NCI-H2171 (cell line): ENCODE measurements around the gene NF1.

Experiments
- DNase-seq: peaks from one replicate; lab custom pipeline; 2025; lab: John Stamatoyannopoulos, UW

NF1 gene

DNA sequence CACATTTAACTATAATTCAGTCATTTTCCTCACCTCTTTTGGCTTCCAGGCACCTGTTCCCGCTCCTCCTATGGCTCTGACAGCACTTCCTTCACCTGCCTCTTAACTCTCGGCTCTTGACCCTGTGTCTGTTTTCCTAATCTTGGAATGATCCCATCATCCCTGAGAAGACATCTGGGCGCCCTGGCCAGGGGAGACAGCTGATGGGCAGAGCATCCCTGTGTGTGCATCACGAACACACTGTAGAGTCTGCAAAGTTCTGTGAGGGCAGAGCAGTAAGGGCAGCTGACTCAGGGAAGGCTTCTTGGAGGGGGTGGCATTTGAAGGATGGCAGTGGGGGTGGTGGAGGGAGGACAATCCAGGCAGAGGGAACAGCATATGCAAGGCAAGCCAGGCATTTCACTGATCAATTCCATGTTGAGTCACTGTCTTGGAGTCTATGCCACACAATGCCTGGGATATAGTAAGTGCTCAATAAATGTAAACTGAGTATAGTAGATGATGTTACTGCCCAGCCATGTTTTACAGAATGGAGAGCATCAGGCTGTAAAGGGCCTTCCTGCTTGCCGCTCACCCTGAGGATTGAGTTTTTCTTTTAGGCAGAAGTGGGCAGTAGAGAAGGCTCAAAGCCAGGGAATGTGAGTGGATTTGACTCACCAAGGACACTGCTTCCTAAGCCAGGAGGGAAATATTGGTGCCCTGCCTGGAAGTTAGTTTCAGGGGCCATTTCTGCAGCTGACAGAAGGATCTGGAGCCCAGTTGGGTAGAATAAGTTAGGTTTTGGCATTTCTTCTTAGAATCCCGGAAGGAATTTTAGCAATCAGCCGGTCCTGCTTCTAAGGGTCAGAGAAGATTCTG is 290.9 kb downstream of the NF1 start:
- DNase-seq = no peak

DNA sequence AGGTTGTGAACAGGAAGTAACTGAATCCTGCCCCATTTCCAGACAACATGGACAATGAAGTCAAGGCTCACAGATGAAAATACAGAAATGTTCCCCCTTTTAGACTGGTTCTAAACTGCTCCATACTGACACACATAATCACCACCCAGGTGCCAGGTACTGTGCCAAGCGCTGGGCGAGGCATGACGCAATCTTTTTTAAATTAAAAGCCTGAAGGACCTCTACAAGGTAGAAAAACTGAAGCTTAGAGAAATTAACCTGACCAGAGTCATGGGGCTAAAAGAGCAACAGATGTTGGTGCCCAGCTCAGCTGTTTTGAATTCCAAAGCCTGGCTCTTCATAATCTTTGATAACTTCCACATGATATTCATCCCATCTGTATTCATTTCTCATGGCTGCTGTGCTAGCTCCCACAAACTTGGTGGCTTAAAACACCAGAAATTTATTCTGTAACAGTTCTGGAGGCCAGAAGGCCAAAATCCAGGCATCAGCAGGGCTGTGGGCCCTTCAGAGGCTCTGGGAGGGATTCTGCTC is 291.8 kb downstream of the NF1 start:
- no peak for DNase-seq

DNA sequence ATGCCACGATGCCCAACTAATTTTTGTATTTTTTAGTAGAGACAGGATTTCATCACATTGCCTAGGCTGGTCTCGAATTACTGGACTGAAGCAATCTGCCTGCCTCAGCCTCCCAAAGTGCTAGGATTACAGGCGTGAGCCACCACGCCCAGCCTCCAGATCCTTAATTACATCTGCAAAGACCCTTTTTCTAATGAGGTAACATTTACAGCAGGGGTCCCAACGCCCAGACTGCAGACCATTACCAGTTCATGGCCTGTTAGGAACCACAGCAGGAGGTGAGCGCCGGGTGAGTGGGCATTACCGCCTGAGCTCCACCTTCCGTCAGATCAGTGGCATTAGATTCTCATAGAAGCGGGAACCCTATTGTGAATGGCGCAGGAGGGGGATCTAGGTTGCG is 292.7 kb downstream of the NF1 start:
- no peak for DNase-seq

DNA sequence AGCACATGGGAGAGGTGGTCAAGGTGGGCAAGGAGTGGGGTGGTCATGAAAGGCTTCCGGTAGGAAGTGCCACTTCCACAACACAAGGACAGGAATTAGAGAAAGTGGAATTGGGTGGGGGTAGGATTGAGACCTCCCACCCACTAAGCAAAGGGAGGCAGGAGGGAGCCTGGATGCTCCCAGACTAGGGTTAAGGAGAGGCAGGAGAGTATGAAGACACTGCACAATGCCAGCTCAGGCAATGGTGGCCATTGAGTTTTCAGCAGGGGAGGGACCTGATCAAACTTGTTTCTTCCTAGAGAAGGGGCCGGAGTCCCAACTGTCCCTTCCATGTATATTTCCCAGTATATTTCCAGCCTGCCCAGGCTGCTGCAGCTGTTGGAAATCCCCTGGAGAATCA is 293.6 kb downstream of the NF1 start:
- no peak for DNase-seq

DNA sequence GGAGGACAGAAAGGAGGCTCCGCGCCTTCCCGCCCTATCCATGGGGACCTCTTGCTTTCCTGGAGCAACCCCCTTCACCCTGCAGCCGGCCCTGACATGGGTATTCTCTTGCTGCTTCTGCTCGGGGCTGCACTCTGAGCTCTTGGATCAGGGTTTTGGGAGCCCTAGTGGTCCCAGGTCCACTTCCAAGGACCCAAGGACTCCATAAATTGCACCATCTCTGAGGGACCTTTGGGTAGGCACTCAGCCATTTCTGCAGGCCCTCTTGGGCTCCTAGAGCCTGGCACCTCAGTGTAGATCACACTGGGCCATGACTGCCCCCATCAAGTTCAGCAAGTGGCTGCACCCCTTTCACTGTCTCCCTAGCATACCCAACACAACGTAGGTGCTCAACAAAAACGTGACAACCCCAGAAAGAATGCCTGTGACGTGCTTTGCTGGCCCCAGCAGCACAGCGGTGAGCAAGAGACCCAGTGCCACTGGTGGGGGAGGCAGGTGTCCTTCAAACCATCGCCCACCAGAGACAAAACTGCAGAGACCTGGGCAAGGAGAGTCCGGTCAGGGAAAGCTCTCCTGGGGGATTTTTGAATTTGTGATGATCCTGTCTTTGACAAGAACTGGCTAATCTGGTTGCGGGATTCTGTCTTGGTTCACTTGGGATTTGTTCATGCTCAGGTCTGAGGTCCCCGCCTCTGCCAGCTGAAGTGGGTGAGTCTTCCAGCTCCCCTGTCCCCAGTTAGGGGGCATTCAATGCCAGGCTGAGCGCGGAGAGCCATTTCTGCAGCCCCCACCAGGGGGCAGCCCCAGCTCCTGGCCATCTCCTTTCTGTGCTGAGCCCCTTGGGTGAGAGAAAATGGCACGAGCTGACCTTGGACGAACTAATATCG is 294.2 kb downstream of the NF1 start:
- DNase-seq = no peak

DNA sequence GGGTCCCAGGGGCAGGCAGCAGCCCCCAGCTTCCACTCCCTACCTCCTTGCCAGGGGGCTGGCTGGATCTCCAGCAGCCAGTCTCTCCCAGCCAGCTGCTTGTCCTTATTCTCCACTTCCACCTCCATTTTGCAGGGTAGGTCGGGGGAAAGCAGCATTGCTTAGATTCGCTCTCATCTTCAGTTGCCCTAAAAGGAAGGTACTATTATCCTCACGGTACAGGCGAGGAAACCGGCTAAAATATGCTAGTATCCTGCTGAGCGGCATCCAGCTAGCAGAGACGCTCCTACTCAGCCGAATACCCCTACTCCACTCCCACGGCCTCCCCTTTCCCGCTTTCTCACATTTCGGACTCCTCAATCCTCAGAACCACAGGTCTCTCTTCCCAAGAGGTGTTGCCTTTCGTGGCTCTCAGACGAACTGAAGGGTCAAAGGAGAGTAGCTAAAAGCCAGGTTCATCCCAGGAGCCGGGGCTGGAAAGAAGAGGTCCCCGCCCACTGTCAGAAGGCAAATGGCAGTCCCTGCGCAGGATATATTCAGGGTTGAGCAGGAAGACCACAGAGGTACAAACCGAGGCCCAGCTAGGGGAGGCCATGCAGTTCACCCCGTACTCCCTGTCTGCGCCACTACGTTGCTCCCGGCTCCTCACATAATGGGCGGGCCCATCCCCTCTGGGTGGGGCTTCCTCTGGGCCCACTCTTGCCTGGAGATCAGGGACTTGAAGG is 295.0 kb downstream of the NF1 start:
- no peak for DNase-seq

DNA sequence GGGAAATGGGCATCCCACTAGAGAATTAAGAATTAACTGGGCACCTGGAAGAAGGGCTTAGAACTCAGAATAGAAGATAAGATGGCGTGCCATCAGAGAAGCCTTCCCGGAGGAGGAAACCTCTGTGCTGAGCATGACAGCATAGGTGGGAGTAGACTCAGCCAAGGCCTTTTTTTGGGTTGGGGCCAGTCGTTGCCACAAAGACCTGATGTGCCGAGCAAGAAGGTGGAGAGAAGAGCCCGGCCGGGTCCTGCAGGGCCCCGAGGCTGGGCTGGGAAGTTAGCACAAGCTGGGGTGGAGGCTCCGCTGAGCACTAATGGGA is 295.6 kb downstream of the NF1 start:
- DNase-seq = no peak

DNA sequence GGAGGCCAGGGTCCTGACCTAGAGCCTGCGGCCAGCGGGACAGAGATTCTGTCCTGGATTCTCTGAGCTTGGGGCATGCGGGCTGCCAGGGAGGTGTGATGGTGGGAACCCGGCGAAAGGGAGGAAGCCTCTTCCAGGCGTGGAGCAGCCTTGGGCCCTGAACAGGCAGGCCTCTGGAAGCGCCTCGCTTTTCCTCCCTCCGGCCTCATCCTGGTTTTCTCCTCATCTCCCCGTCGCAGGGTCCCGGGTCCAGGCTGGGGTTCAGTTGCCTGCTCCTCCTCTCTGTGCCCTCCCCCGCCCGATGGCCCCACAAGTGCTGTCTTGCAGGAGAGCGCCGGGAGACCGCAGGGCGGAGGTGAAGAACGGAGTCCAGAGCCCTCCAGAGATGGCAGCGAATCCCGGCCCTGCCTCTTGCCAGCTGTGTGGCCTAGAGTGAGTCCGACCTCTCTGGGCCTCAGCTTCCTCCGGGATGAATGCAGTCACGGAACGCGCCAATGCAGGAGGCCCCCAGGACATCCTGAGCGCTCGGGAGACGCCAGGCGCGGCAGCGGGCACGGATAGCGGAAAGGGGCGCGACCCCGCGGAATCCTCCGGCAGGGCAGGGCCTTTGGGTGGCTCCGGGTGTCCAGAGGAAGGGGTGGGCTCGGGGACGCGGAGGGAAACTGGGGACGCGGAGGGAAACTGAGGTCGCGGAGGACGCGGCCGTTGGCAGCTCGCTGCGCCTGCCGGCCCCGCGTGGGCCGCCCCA is 296.1 kb downstream of the NF1 start:
- no peak for DNase-seq

DNA sequence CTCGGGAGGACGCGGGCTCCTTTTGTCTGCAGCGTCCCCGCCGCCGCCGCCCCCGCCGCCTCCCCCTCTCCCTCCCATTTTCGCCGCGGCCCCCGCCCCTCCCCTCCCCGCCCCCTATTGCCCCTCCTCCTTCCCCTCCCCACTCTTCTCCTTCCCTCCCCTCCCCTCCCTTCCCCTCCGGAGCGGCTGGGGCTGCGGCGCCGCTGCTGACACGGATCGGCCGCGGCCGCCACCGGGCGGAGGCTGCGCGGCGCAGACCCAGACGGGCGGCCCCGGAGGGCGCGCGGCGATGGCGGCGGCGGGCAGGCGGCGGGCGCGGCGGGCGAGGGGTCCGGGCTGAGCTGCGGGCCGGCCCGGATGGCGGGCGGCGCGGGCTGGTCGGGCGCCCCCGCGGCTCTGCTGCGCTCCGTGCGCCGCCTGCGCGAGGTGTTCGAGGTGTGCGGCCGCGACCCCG is 296.7 kb downstream of the NF1 start, which contains the start of gene RAB11FIP4:
RAB11FIP4 (plus strand) TSS at position 180 of the 454 bp plus-strand sequence; CDS start at position 358, 178 bp downstream.
- DNase-seq = peak; percentile 63

DNA sequence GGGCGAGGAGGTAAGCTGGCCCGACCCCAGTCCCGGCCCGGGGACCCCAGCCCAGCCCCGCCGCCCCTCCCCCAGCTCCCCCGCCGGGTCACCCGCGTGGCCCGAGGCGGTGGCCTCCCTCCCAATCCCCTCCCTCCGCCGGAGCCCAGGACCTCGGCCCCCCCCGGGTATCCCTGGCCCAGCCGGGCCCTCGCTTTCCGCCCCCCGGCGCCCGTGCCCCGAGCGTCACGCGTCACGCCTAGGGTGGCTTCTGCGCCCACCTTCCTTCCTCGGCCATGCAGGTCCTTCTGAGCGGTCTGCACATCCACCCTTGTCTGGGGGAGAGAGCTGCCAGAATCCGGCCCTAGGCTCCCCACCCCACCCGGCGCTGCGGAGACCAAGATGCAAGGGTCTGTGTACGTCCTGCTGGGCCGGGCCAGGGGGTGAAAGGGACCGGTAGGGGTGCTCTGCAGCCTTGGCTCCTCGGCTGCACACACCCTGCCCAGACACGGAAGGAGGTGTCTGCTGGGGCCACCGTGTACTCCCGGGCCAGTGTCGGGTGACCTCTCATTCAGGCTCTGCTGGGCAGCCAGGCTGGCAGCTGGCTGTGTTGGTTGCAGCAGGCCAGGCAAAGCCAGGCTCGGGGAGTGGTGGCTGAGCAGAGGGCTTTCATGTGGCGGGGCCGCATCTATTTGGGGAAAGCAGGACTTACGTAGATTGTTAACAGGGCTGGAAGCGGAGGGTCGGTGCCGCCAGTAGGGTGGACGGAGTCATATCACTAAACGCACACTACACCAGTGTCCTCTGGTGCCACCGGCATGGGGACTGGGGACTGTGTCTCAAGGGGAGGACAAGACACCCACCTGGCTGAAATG is 297.5 kb downstream of the NF1 start:
- DNase-seq = no peak

DNA sequence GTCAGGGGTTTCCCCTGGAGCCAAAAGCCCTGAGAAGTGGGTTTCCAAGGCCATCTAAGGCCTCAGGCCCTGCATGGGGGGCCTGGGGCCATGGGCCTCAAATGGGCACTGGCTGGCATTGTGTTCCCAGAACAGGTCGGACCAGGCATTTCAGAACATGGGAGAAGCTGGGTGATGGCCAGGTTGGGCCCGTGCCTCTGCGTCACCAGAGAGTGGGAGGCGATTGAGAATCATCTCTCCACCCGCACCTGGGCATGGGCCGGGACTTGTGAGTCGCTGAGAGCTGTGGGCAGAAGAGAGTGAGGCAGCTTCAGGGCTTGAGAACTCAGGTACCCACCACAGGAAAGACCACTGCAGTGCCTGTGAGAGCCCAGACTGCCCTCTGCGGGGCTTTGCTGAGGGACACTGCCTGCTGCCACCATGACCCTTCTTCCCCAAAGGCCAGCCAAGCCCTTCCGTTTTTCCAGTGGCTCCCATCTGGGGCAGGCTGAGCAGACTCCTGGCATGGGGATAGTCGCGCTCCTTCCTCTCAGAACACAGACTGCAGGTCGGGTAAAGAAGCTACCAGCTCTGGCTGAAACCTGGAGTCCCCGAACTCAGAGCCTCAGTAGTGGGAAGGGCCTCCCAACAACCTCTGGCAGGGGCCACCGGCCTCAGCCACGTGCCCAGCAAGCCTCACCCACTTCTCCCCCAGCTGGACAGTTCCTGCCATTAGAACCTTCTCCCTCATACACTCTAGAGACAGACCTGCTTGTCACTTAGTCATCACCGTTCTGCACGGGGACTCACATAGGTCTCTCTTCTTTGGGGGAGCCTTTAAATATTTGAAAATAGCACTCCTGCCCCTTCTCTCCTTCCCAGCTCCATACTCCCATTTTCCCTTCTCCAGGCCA is 298.3 kb downstream of the NF1 start:
- no peak for DNase-seq

DNA sequence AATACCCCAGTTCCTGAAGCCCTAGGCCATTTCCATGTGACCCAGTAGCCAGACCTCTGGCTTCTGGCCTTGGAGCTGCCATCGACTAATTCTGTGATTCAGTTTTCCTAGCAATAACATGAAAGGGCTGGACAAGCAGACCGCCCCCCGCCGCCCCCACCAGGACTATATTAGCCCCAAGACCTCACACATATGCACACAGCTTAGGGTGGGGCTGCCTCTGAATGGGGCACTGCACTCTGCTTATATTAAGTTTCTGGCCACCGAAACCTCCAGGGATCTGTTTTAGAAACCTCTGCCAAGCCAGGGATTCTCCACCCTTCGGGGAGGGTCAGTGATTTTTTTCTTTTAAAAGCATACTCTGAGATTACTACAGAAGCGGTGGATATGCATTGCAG is 299.0 kb downstream of the NF1 start:
- DNase-seq = no peak

DNA sequence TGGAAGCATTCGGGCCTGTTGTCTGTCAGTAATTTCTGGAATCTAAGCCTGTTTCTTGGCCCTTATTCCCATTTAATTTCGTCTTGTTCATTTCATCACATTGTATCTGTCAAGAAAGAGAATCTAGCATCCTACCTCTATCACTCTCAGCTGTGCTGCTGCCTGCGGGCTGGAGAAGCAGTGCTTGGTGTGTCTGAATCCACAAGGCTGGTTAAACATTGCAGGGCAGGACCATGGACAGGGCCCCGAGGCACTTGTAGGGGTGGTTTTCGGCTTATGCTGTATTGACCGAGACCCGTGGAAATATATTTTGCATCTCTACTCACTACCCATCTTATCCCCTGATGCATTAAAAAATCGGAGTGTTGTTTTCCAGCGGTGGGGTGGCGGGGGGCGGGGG is 299.8 kb downstream of the NF1 start:
- DNase-seq = no peak

DNA sequence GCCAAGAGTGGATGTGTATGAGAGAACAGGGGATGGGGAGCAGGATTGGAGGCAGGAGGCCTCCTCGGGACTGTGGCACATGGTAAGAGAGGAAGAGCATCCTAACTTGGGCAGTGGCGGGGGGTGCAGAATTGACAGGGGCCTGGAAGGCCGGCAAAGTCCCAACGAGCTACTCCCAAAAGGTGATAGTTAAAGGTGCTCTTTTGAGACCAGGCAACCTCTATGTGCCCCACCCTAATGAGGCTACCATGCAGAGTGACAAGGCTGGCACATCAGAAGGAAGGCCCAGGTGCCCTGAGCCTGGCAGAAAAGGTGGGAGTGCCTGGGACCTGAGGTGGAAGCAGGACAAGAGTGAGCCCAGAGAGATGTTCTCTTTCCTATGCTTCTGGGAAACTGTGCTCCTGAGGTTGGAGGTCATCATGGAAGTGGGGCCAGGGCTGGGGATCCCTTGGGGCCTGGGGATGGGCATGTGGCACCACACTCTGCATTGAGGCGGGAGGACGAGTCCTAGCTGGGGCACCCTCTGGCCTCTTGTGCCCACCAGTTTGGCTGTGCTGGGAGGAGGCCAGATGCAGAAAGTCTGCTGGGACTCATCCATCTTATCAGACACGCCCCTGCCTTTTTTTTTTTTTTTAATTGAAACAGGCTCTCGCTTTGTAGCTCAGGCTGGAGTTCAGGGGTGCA is 302.6 kb downstream of the NF1 start:
- peak; percentile 19 for DNase-seq

DNA sequence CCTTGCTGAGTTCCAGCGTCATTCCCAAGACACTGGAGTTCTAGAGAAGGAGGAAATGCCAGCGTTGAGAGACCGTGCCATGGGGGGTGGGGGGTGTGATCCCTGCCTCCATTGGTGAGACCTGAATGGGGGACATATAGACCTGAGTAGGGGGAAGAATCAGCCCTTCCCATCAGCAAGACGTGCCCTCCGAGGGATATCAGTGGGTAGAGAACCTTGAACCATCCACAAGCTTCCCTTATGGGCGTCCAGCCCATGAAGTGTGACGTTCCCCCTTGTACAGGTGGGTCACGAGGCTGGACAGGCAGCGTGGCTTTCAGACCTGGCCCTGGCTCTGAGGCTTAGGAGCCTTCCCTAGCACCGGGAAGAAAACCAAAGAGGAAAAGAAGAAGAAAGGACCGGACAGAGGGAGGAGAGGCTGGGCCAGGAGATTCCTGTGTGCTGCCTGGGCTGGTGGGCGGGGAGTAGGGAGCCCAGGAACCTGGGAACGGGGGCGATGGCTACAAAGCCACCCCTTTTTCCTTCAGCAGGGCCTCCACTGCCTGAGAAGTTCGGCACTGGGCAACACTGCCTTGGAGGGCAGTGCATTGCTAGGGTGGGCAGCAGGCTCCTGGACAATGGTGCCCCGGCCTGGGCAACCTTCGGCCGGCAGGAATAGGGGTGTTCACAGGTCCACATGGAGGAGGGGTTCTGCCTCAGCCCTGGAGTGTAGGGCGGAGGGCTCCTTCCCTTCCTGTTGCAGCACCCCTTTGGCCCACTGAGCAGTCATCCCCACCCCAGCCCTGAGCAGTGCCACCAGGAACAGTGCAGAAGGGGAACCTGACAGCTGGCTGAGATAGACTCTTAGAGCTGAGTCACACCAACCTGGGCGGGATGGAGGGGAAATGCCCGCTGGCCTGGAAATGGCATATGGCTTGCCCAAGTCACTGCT is 303.9 kb downstream of the NF1 start:
- peak; percentile 47 for DNase-seq

DNA sequence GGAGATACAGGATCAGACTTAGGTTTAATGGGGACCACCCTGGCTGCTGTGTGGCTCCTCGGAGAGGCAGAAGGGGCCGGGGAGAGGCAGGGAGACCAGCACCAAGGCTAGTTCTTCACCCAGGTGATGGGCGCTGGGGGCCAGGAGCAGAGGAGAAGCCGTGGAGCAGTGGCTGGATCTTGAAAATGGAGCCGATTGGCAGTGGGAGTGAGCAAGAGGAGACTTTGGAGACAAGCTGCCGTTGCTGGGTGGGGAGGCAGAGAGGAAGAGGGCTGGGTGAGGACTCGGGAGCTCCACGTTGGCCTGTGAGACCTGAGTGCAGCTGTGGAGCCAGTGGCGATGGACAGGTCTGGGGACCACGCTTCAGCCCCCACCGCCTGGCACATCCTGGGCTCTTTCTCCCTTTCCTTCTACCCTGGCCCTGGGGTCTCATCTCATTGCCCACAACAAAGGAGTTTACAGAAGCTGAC is 305.7 kb downstream of the NF1 start:
- DNase-seq = no peak

DNA sequence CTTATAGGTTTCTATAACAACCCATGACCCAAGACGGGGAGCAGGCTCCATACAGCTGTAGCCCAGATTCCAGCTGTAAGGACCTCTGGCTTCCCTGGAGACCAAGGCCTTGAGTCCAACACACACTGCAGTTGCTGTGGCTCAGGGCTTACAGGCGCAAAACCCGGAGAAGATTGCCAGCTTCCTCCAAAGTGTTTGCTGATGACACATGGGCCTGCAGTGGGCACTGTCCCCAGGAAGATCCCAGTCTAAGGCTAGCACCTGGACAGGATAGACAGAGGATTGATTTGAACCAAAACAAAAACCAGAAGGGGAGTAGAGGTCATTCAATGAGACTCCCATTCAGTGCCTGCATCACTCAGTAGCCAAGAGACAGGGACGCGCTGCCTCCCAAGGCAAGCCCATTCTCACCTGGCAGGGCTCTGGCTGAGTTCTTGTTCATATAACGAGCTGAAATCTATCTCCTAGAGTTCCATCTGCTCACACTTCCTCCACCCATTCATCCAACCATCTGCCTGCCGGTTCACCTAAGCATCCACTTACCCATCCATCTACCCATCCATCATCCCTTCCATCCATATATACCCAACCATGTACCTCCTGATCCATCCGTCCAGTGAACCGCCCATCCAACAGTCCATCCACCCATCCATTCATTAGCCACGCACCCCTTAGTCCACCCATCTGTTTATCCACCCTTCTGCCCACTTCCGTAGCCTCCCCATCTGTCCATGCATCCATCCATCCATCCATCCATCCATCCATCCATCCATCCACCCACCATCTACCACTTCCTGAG is 306.9 kb downstream of the NF1 start:
- peak; percentile 73 for DNase-seq
